Tibial nerve (tissue), 3 donors: ENCODE data around the gene DNASE1.

ENCODE experiments used
- CTCF ChIP-seq, 5 experiments: fragments of 200-600 bp in 3 of 5; fragments of 450-650 bp in 2 of 5; sonication (generic) in 3 of 5; IDR thresholded peaks; one replicate each; pipeline ENCODE4 v1.5.1; 2016 to 2019; ENCODE audit warnings: antibody characterized with exemption in 5 of 5, mild to moderate bottlenecking in 3 of 5, moderate library complexity in 2 of 5
- POLR2A ChIP-seq, 2 donors: fragments of 450-650 bp; IDR thresholded peaks; one replicate each; pipeline ENCODE4 v1.6.1; 2017; ENCODE audit warnings: antibody characterized with exemption in 2 of 2, mild to moderate bottlenecking in 2 of 2, moderate library complexity in 2 of 2

GRCh38 chr16:3623642-3624041, 30.8 kb upstream of the DNASE1 start:
- no peak for TF ChIP-seq CTCF (IDR thresholded peaks at IDR 0.05)
- no peak for TF ChIP-seq POLR2A (IDR thresholded peaks at IDR 0.05)
